GM12872 (cell line): ENCODE measurements around the gene TRNAU1AP.

ENCODE experiments used
- TF ChIP-seq, protein P1 (sequence below): IDR thresholded peaks from 3 replicates; pipeline ENCODE4 v1.5.1; 2011; ENCODE audit warnings: low read depth, mild to moderate bottlenecking, low read length, moderate library complexity; ENCODE audit not compliant: insufficient read depth

Gene TRNAU1AP

DNA sequence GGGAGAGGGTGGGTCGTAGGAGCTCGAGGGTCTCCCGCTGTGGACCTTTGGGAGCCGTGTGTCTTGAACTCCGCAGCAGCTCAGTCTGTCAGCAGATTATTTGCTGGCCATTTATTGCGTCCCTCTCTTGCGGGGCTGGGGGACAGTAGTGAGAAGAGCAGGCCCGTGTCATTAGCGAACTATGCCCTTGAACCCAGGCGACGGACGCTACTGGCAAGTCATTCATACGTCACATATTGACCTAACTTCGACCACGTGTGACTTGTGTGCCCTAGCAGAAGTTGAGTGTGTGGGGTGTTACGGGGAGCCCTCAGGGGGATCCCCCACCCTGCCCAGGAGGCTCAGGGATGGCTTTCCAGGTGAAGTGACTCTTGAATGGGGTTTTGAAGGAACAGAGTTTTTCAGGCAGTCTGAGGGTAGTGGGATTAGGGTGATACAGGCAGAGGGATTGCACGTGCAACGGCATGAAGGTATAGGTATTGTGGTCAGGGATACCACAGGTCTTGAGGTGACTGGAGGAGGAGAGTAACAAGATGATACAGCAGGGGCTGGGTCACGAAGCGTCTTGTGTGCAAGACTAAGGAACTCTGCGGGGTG, 34.0 kb upstream of the TRNAU1AP start:
- TF ChIP-seq, protein P1, sequence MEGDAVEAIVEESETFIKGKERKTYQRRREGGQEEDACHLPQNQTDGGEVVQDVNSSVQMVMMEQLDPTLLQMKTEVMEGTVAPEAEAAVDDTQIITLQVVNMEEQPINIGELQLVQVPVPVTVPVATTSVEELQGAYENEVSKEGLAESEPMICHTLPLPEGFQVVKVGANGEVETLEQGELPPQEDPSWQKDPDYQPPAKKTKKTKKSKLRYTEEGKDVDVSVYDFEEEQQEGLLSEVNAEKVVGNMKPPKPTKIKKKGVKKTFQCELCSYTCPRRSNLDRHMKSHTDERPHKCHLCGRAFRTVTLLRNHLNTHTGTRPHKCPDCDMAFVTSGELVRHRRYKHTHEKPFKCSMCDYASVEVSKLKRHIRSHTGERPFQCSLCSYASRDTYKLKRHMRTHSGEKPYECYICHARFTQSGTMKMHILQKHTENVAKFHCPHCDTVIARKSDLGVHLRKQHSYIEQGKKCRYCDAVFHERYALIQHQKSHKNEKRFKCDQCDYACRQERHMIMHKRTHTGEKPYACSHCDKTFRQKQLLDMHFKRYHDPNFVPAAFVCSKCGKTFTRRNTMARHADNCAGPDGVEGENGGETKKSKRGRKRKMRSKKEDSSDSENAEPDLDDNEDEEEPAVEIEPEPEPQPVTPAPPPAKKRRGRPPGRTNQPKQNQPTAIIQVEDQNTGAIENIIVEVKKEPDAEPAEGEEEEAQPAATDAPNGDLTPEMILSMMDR, result no peak

DNA sequence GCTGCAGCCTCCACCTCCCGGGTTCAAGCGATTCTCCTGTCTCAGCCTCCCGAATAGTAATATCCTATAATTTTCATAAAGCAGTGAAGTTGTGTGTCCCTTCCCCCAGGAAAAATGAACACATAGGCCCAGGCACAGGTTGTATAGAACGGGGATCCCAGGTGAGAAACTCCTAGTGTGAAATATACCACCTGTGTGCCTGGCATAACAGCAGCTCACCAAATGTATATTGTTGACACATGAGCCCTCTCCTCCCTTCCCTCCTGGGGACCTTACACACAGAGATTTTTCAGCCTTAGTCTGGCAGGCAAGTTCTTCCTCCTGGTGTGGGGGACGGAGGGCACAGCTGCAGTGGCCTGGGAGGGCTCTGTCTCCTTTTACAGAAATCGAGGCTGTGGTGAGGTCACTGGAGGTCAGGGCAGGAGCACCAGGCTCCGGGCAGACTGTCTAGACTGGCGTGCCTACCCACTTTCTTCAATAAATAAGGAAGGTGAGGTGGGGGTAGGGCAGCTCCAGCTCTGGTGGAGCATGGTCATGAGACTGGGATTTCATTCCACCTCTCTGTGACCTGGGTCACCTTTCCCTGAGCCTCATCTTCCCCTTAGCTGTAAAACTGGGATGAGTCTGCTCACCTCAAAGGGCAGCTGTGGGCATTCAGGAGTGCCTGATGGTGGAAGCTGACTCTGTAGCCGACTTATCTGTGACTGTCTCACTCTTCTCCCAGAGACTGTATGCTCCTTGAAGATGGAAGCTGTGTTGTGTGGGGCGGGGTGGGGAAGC, 32.7 kb upstream of the TRNAU1AP start:
- TF ChIP-seq, protein P1, result no peak

DNA sequence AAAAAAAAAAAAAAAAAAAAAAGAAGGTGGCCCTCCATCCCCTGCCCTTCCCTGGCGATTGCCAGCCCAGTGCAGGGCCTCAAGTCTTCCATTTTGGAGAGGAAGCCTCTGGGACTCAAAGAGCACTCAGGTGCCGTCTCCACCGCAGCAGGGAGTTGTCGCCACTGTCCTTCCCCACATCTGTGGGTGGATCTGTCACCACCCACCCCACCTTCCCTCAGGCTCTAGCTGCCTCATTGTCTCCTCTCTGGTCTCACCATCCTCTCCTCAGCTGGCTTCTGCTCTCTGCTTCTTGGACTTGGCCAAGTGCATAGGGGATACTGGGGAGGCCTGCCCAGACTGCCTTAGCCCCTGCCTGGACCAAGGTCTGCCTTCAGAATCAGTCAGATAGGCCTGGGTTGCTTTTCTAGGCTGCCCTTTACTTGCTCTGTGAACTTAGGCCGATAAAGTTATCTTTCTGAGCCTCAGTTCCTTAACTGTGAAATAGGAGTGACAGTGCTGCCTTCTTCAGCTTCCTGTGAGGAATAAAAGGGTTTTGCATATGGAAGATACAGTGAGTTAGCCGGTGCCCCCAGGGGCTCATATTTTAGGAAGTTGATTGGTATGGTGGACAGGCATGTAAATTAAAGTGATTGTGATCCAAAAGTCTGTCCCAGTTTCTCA, 31.3 kb upstream of the TRNAU1AP start:
- TF ChIP-seq, protein P1, result no peak

DNA sequence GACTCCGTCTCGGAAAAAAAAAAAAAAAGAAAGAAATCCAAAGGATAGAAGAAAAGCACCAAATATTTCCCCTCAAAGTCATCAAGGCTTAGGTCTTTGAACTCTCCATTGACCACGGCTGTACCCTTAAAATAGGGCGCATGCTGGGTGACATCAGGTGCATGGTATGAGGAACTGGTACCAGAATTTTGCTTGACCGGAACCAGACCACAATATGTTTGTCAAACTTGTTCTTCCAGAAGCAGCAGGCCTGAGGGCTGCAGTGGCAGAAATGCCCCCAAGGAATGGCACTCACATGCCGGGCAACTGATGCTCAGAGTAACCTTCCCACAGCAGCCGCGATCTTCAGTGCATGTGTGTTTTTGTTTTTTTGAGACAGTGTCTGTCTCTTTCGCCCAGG, 26.0 kb upstream of the TRNAU1AP start:
- TF ChIP-seq, protein P1, result no peak

DNA sequence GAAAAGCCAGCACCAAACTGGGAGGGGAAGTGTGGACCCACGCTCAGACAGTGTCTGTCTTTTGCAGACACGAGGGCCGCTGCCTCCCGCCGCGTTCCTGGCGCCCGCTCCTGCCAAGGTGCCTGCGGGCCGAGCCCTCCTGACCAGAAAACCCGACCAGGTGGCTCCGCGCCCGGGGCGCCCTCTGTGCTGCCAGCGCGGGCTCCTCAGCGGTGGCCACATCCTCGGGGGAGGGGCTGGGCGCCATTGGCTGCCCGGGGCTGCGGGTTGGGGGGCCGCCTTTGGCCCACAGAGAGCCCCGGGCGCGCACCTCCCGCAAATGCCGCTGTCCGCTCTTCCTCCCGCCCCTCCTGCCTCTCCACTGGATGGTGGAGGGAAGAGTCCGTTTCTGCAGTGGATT, 22.4 kb upstream of the TRNAU1AP start:
- TF ChIP-seq, protein P1, result no peak

DNA sequence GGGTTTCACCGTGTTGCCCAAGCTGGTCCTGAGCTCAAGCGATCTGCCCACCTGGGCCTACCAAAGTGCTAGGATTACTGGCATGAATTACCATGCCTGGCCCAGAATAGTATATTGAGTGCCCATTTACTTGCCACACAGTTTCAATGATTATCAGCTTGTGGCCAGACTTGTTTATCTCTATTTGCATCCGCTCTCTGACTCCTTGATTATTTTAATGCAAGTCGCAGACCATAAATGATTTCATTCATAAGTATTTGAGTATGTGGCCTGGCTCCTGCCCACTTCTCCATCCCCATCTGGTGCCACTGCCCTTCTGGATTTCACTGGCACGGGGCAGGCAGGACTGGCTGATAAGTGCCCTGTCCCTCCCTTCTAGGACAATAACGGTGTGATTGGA, 18.2 kb upstream of the TRNAU1AP start:
- TF ChIP-seq, protein P1, result no peak

DNA sequence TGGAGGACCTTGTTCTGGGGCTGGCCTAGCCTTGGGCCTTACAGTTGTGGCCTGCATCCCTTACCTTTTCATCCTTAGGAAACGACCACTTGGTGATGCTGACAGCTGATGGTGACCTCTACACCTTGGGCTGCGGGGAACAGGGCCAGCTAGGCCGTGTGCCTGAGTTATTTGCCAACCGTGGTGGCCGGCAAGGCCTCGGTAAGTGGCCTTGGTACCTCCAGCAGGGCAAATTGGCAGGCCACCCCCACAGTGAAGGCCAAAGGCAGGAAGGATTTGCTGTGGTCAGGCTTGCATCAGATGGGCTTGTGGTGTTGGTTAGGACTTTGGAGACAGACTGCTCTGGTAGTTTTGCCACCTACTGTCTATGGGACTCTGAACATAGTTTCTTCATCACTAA, 17.7 kb upstream of the TRNAU1AP start:
- TF ChIP-seq, protein P1, result no peak
